HG03342 (cell line): ENCODE results near the gene CCDC82.

ENCODE experiments used
- ATAC-seq: cut with Tn5 transposase; IDR thresholded peaks from one replicate; pipeline ENCODE4 v1.9.1; 2021; ENCODE audit warnings: mild to moderate bottlenecking, moderate library complexity; ENCODE audit not compliant: unreplicated experiment

The CCDC82 gene

GRCh38 chr11:96329855-96330510, 59.7 kb downstream of the CCDC82 start:
- no peak for ATAC-seq

DNA sequence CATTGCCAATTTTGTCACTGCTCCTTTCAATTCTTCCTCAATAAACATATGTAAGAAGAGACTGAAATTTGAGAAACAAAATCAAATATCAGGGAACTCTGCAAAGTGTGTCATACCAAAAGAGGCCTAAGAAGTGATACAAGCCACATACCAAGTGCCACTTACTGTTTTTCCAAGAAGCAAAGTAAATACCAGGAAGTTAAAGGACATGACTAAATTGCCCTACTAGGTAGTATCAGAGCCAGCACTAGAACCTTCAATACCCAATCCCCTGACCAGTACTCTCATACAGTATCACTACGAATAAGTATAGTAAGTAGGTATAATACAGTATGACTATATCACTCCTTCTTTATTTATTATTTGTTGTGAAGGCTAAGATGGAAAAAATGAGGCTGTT, 60.3 kb downstream of the CCDC82 start:
- no peak for ATAC-seq

DNA sequence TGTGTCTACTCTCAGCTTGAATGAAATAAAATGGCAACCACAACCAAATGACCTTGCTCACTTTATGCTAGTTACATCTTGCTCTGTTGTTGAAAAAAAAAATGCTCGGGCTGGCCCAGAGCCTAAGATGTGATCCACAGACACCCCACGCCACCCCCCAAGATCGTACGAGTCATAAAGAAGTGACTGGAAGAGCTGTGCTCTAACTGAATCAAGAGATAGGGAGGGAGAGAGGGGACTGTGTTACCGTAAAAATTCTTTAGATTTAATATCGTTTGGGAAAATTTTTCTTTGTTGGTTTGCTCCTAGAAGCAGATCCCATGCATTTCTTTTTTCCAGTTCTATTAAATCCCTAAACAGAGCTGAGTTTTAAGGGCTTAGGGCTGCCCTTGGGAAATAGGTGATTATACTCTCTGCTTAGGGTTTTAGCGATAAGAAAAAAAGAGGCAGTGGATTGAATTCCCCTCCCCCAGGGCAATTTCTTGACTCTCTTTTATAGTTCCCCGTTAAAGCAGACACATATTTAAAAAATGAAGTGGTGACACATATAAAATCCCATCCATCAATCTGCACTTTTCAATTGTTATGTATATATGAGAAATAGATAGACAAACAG, 61.2 kb downstream of the CCDC82 start:
- ATAC-seq = no peak

GRCh38 chr11:96326959-96327358, 62.8 kb downstream of the CCDC82 start:
- no peak for ATAC-seq

DNA sequence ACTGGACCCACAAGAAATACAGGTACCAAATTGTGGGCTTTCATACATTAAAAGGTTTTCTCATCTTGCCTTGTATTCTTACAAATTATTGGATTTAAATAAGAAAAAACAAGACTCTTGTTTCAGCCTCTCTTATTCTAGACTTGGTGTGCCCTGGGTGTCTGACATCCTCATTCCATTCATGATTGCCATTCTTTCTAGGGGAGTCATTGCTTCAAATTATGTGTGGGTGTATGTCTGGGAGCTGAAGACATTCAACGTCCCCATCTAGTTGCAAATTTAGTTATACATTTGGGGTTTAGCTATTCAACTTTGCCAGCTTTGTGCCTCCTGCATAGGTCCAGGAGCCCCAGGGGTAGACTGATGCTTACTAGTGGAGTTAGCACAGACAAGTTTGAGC, 64.8 kb downstream of the CCDC82 start:
- no peak for ATAC-seq

- no peak for ATAC-seq
These were observed 66.1 kb downstream of the CCDC82 start for GRCh38 chr11:96323642-96323985.

DNA sequence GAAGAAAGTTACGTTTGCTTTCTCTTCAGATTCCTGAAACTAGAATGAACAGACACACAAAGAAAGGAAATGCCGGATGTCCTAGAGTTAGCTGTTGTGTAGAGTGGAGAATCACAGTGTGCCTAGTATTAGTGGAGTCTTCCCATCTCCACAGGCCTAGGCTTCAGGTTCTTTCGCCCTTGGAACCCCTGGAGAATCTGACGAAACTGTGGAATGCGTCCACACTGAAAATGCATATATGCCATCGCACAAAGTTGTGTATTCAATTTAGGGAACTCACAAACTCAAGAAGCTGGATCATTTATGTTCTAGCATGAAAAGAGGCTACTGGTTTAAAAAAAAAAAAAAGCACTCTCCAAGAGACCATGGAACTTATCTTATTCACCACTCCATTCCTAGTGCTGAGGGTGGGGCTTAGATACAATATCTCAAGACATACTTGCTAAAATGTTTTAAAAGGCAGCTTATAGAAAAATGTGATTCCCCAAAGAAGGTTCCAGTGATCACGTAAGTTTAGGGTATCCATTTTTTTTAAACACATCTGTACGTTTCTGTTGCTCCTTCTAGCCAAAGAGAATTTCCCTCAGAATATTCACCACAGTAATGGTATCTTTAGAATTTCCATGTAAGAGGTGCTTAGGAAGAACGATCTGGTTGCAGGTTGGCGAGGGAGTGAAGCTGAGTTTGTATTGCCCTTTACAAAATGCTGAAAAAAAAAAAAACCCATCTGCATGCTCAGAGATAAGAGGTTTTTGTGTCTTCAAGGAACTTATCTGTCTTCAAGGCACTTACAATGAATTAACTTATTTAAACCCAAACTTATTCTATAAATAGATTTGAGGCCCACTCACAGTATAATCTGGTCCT, 66.7 kb downstream of the CCDC82 start:
- ATAC-seq = no peak

DNA sequence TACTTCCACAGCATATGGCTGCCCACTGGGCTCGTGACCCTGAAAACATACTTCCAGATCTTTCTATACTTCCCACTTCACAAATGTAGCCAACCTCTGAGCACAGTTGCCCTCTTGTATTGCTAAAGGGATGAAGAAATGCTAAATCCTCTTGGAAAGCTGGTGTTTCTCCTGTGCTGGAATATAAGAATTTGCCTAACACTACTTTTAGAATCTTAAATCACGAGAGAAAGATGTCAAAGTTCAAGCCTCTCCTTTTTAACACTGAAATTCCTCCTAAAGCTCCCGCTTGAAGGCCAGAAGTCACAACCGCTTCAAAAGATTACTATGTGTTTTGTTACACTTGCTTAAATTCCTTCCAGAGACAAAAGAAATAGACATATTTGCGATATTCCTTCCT, 68.6 kb downstream of the CCDC82 start:
- no peak for ATAC-seq

- ATAC-seq = no peak
These were observed 69.6 kb downstream of the CCDC82 start for GRCh38 chr11:96319898-96320656.

GRCh38 chr11:96318850-96319249, 70.9 kb downstream of the CCDC82 start:
- no peak for ATAC-seq

GRCh38 chr11:96318399-96318798, 71.3 kb downstream of the CCDC82 start:
- no peak for ATAC-seq

DNA sequence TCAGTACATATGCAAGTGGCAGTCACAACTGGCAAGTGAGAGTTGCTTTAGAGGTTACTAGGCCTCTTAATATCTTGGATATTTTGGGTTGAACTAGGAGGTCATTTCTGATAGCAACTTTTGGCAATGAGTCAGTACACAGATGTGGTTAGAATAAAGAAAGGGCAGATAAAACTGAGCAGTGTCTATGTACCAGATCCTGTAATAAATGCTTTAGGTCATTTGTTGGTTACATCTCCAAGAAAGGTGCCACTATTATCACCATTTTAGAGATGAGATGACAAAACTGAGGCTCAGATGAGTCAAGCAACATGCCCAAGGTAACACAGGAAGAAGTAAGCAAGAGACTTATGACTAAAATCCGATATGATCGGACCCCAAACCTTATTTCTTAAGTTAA, 71.7 kb downstream of the CCDC82 start:
- no peak for ATAC-seq

- ATAC-seq = no peak
These were observed 72.1 kb downstream of the CCDC82 start for GRCh38 chr11:96317571-96317970.

GRCh38 chr11:96316869-96317268, 72.8 kb downstream of the CCDC82 start:
- ATAC-seq = no peak

DNA sequence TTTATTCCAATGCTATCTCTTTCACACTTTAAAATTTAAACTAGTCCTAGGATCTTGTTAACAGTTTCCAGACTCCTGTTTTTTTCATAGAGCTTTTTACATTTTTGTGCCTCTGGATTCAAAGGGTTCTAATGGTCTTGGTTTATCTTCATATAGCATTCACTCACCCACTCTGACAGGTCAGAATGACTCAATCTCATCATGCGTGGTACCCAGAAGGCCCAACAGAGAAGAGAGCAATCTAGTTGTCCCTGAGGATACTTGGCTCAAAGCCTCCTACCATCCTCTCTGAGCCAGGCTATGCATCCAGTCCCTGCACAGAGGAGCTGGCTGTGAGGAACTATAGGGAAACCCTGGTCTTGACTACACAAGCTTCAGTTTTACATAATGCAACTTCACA, 74.2 kb downstream of the CCDC82 start:
- no peak for ATAC-seq

DNA sequence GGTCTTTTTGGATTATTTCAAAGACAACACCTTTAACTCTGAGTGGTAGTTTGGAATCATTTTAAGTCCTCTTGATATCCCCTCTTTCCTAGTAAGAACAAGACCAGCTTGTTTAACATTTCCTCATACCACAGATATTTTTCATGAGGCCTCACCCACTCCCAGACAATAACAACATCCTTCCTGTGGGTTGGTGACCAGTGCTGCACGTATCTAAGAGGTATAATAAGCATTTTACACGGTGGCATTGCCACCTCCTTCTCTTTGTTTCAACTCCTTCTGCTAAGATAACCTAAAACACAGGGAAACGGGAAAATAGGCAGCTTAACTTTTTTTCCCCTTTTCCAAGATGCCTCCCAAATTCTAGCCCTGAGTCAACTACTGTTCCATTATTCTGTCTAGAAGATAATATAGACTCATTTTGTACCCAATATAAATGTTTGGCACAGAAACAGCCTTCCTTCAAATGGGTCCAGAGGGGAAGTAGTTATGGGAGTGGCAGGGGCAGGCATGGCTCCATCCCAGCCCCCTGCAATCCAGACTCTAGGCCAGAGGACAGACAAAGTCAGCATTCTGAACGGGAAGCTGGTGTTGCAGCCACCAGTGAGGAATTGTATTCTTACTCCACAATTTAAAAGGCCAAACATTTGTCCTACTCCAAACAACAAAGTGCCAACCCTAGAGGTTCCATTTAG, 75.2 kb downstream of the CCDC82 start:
- ATAC-seq = no peak

GRCh38 chr11:96313163-96313562, 76.5 kb downstream of the CCDC82 start:
- no peak for ATAC-seq

DNA sequence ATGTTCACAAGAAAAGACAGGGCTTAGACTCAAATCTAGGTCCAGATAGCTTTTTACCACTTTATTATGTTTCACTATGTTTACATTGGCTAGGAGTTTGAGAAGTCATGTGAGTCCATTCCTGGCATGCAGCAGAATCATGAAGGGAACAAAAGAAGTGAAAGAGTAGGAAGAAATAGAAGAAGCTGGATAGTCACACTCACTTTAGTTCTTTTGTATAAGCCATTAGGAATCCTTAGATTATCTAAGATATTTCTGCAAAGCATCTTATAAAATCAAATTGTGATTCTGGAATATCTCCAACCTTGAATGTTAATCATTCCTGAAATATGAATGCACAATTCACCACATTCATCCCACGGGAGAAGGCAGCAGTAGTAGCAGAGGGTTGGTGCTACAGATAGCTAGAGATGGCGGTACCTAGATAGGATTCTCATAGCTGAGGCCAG, 78.6 kb downstream of the CCDC82 start:
- no peak for ATAC-seq

- ATAC-seq = no peak
These were observed 79.5 kb downstream of the CCDC82 start for GRCh38 chr11:96310236-96310635.

DNA sequence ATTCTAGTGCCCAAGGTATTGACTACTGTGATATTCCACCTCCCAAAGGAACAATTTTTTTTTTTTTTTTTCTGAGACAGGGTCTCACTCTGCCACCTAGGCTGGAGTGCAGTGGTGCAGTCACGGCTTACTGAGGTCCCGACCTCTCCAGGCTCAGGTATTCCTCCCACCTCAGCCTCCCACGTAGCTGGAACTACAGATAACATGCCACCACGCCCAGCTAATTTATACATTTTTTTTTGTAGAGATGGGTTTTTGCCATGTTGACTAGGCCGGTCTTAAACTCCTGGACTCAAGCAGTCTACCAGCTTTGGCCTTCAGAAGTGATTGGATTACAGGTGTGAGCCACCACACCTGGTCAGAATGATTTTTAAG, 80.1 kb downstream of the CCDC82 start:
- ATAC-seq = no peak
